ENCODE results near the gene KIT. TPM values are rescaled to one million over a fixed set of nuclear protein-coding genes. Genes with fewer than 3 reads are reported as not detected.
"Not testable (repeated sequence)": the region's sequence is repeated elsewhere in the genome, so short reads cannot be mapped to it uniquely, and the experiment has no call there.

KIT gene
- total and polyA plus RNA-seq, 2 donors (not counting 3 experiments of a cell fraction or from before 2014, with no cell fraction given) = 19.8 to 39.7 TPM

DNA sequence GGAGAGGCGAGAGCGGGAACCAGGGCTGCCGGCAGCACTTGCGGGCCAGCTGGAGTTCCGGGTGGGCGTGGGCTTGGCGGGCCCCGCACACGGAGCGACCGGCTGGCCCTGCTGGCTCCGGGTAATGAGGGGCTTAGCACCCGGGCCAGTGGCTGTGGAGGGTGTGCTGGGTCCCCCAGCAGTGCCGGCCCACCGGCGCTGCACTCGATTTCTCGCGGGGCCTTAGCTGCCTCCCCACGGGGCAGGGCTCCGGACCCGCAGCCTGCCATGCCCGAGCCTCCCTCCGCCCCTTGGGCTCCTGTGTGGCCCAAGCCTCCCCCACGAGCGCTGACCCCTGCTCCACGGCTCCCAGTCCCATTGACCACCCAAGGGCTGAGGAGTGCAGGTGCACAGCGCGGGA lies 25.2 kb upstream of the KIT start:
- Histone ChIP-seq H2AFZ (ENCODE audit: low read depth, low read length) (no peak overlapping the region), H3K4me2 (ENCODE audit: insufficient read depth, low read length) (no peak overlapping the region), H3K27me3 (ENCODE audit: control insufficient read depth in 2 of 2, insufficient read depth in 2 of 2, low read length in 2 of 2) (peaks cover 0 to 2% of the 10 kb centered on the region in 2 experiments), H3K4me1 (ENCODE audit: control insufficient read depth, extremely low read depth, insufficient read depth, low read length) (no peaks in the 10 kb centered on the region), H3K9me1 (replicated peaks; ENCODE audit: control insufficient read depth, extremely low read depth, insufficient read depth, low read length) (no peaks in the 10 kb centered on the region), H4K20me1 (replicated peaks; ENCODE audit: control insufficient read depth, extremely low read depth, insufficient read depth, low read length) (no peaks in the 10 kb centered on the region), H3K4me3 (replicated peaks in 1 of 3; ENCODE audit: insufficient read depth in 1 of 3, low read depth in 1 of 3, low read length in 3 of 3) (no peak overlapping the region), H3K36me3 (ENCODE audit: control insufficient read depth in 2 of 2, extremely low read depth in 1 of 2, insufficient read depth in 2 of 2, low read length in 2 of 2) (no peaks in the 10 kb centered on the region), H3K9ac (replicated peaks; ENCODE audit: extremely low read depth, insufficient read depth, low read length) (no peak overlapping the region), H3K27ac (ENCODE audit: insufficient read depth, low read depth, low read length) (no peak overlapping the region), H3K79me2 (ENCODE audit: control insufficient read depth, insufficient read depth, low read length) (no peaks in the 10 kb centered on the region), H3K9me3 (replicated peaks; ENCODE audit: control insufficient read depth, insufficient read depth, low read length) (no peaks in the 10 kb centered on the region)
- ChIA-PET POLR2A (no interaction called here), CTCF (no interaction called here)
- FAIRE-seq (no peak), DNase-seq (ENCODE audit: low read depth, low spot score) (no peak)
- no TSS peak for BruUV-seq (replicated peaks)
- dilution Hi-C loops (cut with MboI; ENCODE audit: extremely low pct_ligation_motif_present, low sequenced_read_pairs) (no loop called here), intact Hi-C loops (cut with micrococcal nuclease) (no loop called here)
- TF ChIP-seq GATA2 (IDR thresholded peaks at IDR 0.05; ENCODE audit: insufficient read depth, insufficient read length, low read depth, low read length) (no peak), JUN (IDR thresholded peaks at IDR 0.05; ENCODE audit: borderline replicate concordance, insufficient read depth, insufficient read length, low read depth) (no peak), POLR2AphosphoS5 (IDR thresholded peaks at IDR 0.05; ENCODE audit: insufficient read depth, low read depth, low read length) (no peak), MYC (IDR thresholded peaks at IDR 0.05; ENCODE audit: low read depth, low read length) (no peak), POLR2A (IDR thresholded peaks at IDR 0.05; ENCODE audit: low read depth, low read length) (no peak), EZH2 (IDR thresholded peaks at IDR 0.05; ENCODE audit: borderline replicate concordance, low read depth, low read length, severe bottlenecking) (no peak), FOS (IDR thresholded peaks at IDR 0.05; ENCODE audit: borderline replicate concordance, insufficient read depth, low read length) (no peak)
- TF ChIP-seq, protein P1, sequence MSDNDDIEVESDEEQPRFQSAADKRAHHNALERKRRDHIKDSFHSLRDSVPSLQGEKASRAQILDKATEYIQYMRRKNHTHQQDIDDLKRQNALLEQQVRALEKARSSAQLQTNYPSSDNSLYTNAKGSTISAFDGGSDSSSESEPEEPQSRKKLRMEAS (IDR thresholded peaks at IDR 0.05; ENCODE audit: insufficient read depth, insufficient read length) = no peak
- TF ChIP-seq, protein P2, sequence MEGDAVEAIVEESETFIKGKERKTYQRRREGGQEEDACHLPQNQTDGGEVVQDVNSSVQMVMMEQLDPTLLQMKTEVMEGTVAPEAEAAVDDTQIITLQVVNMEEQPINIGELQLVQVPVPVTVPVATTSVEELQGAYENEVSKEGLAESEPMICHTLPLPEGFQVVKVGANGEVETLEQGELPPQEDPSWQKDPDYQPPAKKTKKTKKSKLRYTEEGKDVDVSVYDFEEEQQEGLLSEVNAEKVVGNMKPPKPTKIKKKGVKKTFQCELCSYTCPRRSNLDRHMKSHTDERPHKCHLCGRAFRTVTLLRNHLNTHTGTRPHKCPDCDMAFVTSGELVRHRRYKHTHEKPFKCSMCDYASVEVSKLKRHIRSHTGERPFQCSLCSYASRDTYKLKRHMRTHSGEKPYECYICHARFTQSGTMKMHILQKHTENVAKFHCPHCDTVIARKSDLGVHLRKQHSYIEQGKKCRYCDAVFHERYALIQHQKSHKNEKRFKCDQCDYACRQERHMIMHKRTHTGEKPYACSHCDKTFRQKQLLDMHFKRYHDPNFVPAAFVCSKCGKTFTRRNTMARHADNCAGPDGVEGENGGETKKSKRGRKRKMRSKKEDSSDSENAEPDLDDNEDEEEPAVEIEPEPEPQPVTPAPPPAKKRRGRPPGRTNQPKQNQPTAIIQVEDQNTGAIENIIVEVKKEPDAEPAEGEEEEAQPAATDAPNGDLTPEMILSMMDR (IDR thresholded peaks at IDR 0.05; ENCODE audit: extremely low read depth in 1 of 2, insufficient read depth in 1 of 2, low read depth in 1 of 2, low read length in 2 of 2) = no peak

DNA sequence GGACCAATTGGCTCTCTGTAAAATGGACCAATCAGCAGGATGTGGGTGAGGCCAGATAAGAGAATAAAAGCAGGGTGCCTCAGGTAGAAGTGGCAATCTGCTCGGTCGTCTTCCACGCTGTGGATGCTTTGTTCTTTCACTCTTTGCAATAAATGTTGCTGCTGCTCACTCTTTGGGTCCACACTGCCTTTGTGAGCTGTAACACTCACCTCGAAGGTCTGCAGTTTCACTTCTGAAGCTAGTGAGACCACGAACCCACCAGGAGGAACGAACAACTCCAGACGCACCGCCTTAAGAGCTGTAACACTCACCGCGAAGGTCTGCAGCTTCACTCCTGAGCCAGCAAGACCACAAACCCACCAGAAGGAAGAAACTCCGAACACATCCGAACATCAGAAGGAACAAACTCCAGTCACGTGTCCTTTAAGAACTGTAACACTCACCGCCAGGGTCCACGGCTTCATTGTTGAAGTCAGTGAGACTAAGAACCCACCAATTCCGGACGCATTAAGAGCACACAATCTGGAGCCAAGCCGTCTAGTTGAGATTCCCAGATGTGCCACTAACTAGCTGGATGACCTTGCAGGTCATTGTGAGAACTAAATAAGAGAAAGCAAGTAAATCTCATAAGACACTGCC lies 24.5 kb upstream of the KIT start:
- FAIRE-seq; dilution Hi-C loops (cut with MboI; ENCODE audit: extremely low pct_ligation_motif_present, low sequenced_read_pairs); H3K9me1 ChIP-seq (replicated peaks; ENCODE audit: control insufficient read depth, extremely low read depth, insufficient read depth, low read length); H3K4me1 ChIP-seq (ENCODE audit: control insufficient read depth, extremely low read depth, insufficient read depth, low read length); H3K79me2 ChIP-seq (ENCODE audit: control insufficient read depth, insufficient read depth, low read length); DNase-seq (ENCODE audit: low read depth, low spot score); H3K9ac ChIP-seq (replicated peaks; ENCODE audit: extremely low read depth, insufficient read depth, low read length); H3K36me3 ChIP-seq (ENCODE audit: control insufficient read depth in 2 of 2, extremely low read depth in 1 of 2, insufficient read depth in 2 of 2, low read length in 2 of 2); intact Hi-C loops (cut with micrococcal nuclease); POLR2A ChIA-PET; H2AFZ ChIP-seq (ENCODE audit: low read depth, low read length); H3K27me3 ChIP-seq (ENCODE audit: control insufficient read depth in 2 of 2, insufficient read depth in 2 of 2, low read length in 2 of 2); CTCF ChIA-PET; H3K4me2 ChIP-seq (ENCODE audit: insufficient read depth, low read length); H3K4me3 ChIP-seq (replicated peaks in 1 of 3; ENCODE audit: insufficient read depth in 1 of 3, low read depth in 1 of 3, low read length in 3 of 3); H3K27ac ChIP-seq (ENCODE audit: insufficient read depth, low read depth, low read length); H3K9me3 ChIP-seq (replicated peaks; ENCODE audit: control insufficient read depth, insufficient read depth, low read length); BruUV-seq (replicated peaks); H4K20me1 ChIP-seq (replicated peaks; ENCODE audit: control insufficient read depth, extremely low read depth, insufficient read depth, low read length): not testable (repeated sequence)
